ENCODE data around the gene CASQ2.

CASQ2 gene

GRCh38 chr1:115727706-115728249 lies 40.7 kb downstream of the CASQ2 start:
- DNase-seq = no peak

- DNase-seq = no peak
Observed at GRCh38 chr1:115726570-115726969, 41.9 kb downstream of the CASQ2 start.

- DNase-seq = no peak
Observed at GRCh38 chr1:115726161-115726560, 42.4 kb downstream of the CASQ2 start.

GRCh38 chr1:115725600-115725999 lies 42.9 kb downstream of the CASQ2 start:
- no peak for DNase-seq

- no peak for DNase-seq
Observed at GRCh38 chr1:115723756-115724155, 44.8 kb downstream of the CASQ2 start.

- DNase-seq = no peak
Observed at GRCh38 chr1:115722221-115722620, 46.3 kb downstream of the CASQ2 start.

- no peak for DNase-seq
Observed at GRCh38 chr1:115719285-115719684, 49.2 kb downstream of the CASQ2 start.

- no peak for DNase-seq
Observed at GRCh38 chr1:115718011-115718754, 50.3 kb downstream of the CASQ2 start.

- peak; percentile 34 for DNase-seq
Observed at GRCh38 chr1:115717541-115717940, 51.0 kb downstream of the CASQ2 start.

GRCh38 chr1:115714572-115715141 lies 53.9 kb downstream of the CASQ2 start:
- DNase-seq = no peak

GRCh38 chr1:115713906-115714305 lies 54.6 kb downstream of the CASQ2 start:
- no peak for DNase-seq

- DNase-seq = no peak
Observed at GRCh38 chr1:115712911-115713609, 55.5 kb downstream of the CASQ2 start.

- peak; percentile 9 for DNase-seq
Observed at GRCh38 chr1:115710859-115711624, 57.5 kb downstream of the CASQ2 start.

GRCh38 chr1:115706587-115707425 lies 61.7 kb downstream of the CASQ2 start:
- no peak for DNase-seq

- DNase-seq = no peak
Observed at GRCh38 chr1:115705963-115706362, 62.6 kb downstream of the CASQ2 start.

GRCh38 chr1:115705085-115705951 lies 63.2 kb downstream of the CASQ2 start:
- DNase-seq = no peak

GRCh38 chr1:115702959-115703358 lies 65.6 kb downstream of the CASQ2 start:
- DNase-seq = no peak

- DNase-seq = no peak
Observed at GRCh38 chr1:115701090-115701489, 67.4 kb downstream of the CASQ2 start.

GRCh38 chr1:115697619-115698018 lies 70.9 kb downstream of the CASQ2 start:
- DNase-seq = no peak

- DNase-seq = no peak
Observed at GRCh38 chr1:115694805-115695204, 73.7 kb downstream of the CASQ2 start.

GRCh38 chr1:115692224-115692623 lies 76.3 kb downstream of the CASQ2 start:
- DNase-seq = no peak
